Measurements from ENCODE around the gene EMC7.

GRCh38 chr15:34119291-34119690 lies 17.6 kb upstream of the EMC7 start:
- TF ChIP-seq SUZ12 (IDR thresholded peaks at IDR 0.05; ENCODE audit: extremely low read depth, insufficient read depth, insufficient read length) (no peak), YY1 (IDR thresholded peaks at IDR 0.05; ENCODE audit: insufficient read depth, insufficient read length) (no peak)

All from NT2/D1 (cell line).